Osteoblast (primary cell): ENCODE measurements around the gene SLC13A3. TPM values are rescaled to one million over a fixed set of nuclear protein-coding genes. Genes with fewer than 3 reads are reported as not detected.

Experiments used
- DNase-seq: peaks from one replicate; pipeline ENCODE4 v3.0.0; 2011; ENCODE audit warnings: low spot score, mixed read lengths; ENCODE audit not compliant: insufficient read length; ENCODE audit errors: missing footprints
- H2AFZ ChIP-seq: 2 replicates; pipeline ENCODE4 v1.6.0; 2011; ENCODE audit warnings: mild to moderate bottlenecking, low read length
- H3K27ac ChIP-seq: 2 replicates; pipeline ENCODE4 v1.5.1; 2011; ENCODE audit warnings: mild to moderate bottlenecking, low read depth, low read length, moderate library complexity
- H3K27me3 ChIP-seq: 2 replicates; pipeline ENCODE4 v1.6.0; 2012; ENCODE audit warnings: mild to moderate bottlenecking, control low read depth, inconsistent platforms, low read length, moderate library complexity; ENCODE audit not compliant: insufficient read depth
- H3K36me3 ChIP-seq: 2 replicates; pipeline ENCODE4 v1.5.1; 2011; ENCODE audit warnings: mild to moderate bottlenecking, low read length, control low read depth, moderate library complexity; ENCODE audit not compliant: insufficient read depth
- H3K4me1 ChIP-seq: 2 replicates; pipeline ENCODE4 v1.5.1; 2011; ENCODE audit warnings: mild to moderate bottlenecking, low read length, control low read depth, moderate library complexity; ENCODE audit not compliant: insufficient read depth
- H3K4me2 ChIP-seq: 2 replicates; pipeline ENCODE4 v1.6.0; 2011; ENCODE audit warnings: mild to moderate bottlenecking, low read length; ENCODE audit not compliant: insufficient read depth
- H3K4me3 ChIP-seq: fragments of 200-600 bp; sonication (generic); 3 replicates; pipeline ENCODE4 v1.5.1; 2012; ENCODE audit warnings: mild to moderate bottlenecking, low read length, inconsistent platforms; ENCODE audit not compliant: insufficient read depth
- H3K79me2 ChIP-seq: 2 replicates; pipeline ENCODE4 v1.6.0; 2012; ENCODE audit warnings: mild to moderate bottlenecking, low read length, control low read depth, inconsistent platforms; ENCODE audit not compliant: insufficient read depth
- H3K9me3 ChIP-seq: 2 replicates; pipeline ENCODE4 v1.5.1; 2011; ENCODE audit warnings: low read depth, low read length, control low read depth
- H4K20me1 ChIP-seq: 2 replicates; pipeline ENCODE4 v1.6.0; 2012; ENCODE audit warnings: mild to moderate bottlenecking, low read length, control low read depth; ENCODE audit not compliant: insufficient read depth
- CTCF ChIP-seq: IDR thresholded peaks from 2 replicates; pipeline ENCODE4 v1.5.1; 2011; ENCODE audit warnings: mild to moderate bottlenecking, low read depth, low read length, moderate library complexity; ENCODE audit errors: extremely low read depth
- total RNA-seq: library from RNA; depleted of rRNA; stranded (reverse); fragments of >200 nt; gene quantifications from 2 replicates; pipeline ENCODE4 v1.2.3, GENCODE V29; 2012

SLC13A3 gene
- total RNA-seq, 1 donor: 1.8 TPM

DNA sequence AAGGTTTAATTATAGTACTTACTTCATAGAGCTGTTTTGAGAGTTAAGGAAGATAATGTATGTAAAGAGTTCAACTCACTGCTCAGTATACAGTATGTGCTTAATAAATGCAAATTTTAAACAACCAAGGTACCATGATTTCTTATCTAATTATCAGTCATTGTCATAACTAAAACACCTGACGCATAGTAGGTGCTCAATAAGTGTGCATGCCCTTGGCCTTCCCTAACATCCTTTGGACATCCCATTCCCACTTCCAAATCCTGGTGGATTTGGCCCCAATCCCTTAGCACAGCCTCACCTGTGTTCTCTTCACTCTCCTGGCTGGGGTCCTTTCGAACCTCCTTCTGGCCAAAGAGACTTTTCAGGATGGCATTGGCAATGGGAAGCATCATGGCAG is 41.1 kb downstream of the SLC13A3 start:
- TF ChIP-seq CTCF: no peak
- Histone ChIP-seq H3K79me2 (no peaks in the 10 kb centered on the region), H4K20me1 (no peaks in the 10 kb centered on the region), H3K27ac (no peak overlapping the region), H3K27me3 (no peaks in the 10 kb centered on the region), H3K36me3 (no peaks in the 10 kb centered on the region), H3K9me3 (no peaks in the 10 kb centered on the region), H3K4me2 (no peak overlapping the region), H3K4me3 (no peak overlapping the region), H2AFZ (no peak overlapping the region), H3K4me1 (no peaks in the 10 kb centered on the region)
- no peak for DNase-seq

DNA sequence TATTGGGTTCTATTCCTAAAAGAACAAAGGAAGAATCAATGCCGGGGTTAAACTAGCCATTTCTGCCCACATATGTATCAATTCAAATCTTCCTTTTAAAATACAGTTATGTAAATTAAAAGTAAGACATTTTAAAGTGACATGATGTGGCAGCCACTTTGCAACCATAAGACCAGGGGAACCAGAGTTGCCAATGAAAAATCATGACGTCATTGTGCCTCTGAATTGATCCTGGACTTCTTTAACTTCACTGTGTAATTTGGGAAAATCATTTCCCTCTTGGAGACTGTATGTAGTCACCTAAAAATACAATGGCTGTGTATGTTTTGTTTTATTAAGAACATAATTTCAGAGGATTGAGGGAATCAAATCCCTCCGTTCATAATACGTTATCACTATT is 42.2 kb downstream of the SLC13A3 start:
- H4K20me1 ChIP-seq: no peaks in the 10 kb centered on the region
- no peak for DNase-seq
- no peaks in the 10 kb centered on the region for H3K27me3 ChIP-seq
- no peaks in the 10 kb centered on the region for H3K9me3 ChIP-seq
- H3K4me3 ChIP-seq: no peak overlapping the region
- H3K4me2 ChIP-seq: no peak overlapping the region
- no peaks in the 10 kb centered on the region for H3K79me2 ChIP-seq
- no peak overlapping the region for H3K27ac ChIP-seq
- no peaks in the 10 kb centered on the region for H3K36me3 ChIP-seq
- H3K4me1 ChIP-seq: no peaks in the 10 kb centered on the region
- TF ChIP-seq CTCF: no peak
- H2AFZ ChIP-seq: no peak overlapping the region

GRCh38 chr20:46607849-46608497 is 43.3 kb downstream of the SLC13A3 start:
- H3K9me3 ChIP-seq: no peaks in the 10 kb centered on the region
- DNase-seq: no peak

More at GRCh38 chr20:46607849-46608497, 43.3 kb downstream of the SLC13A3 start:
- H3K27ac ChIP-seq: no peak overlapping the region
- no peak overlapping the region for H3K4me3 ChIP-seq
- no peak overlapping the region for H2AFZ ChIP-seq
- TF ChIP-seq CTCF: no peak
- H3K4me2 ChIP-seq: no peak overlapping the region
- H3K4me1 ChIP-seq: no peaks in the 10 kb centered on the region
- H3K79me2 ChIP-seq: no peaks in the 10 kb centered on the region
- no peaks in the 10 kb centered on the region for H3K27me3 ChIP-seq
- no peaks in the 10 kb centered on the region for H3K36me3 ChIP-seq
- H4K20me1 ChIP-seq: no peaks in the 10 kb centered on the region
